ENCODE data around the gene SSH2. TPM values are rescaled to one million over a fixed set of nuclear protein-coding genes. Genes with fewer than 3 reads are reported as not detected.

The SSH2 gene
- total RNA-seq, 2 donors from 2014 or later = 28.1 to 28.2 TPM

GRCh38 chr17:29846298-29846697, 83.7 kb downstream of the SSH2 start:
- Histone ChIP-seq H3K27ac (no peak overlapping the region), H3K36me3 (no peaks in the 10 kb centered on the region), H3K9me3 (no peaks in the 10 kb centered on the region), H3K4me1 (no peaks in the 10 kb centered on the region), H3K4me3 (no peak overlapping the region), H3K27me3 (no peaks in the 10 kb centered on the region), H3K9ac (ENCODE audit: low read depth in 2 of 2, low read length in 2 of 2) (no peak overlapping the region)
- intact Hi-C loops (cut with DNase I) = no loop called here
- TF ChIP-seq CTCF (IDR thresholded peaks at IDR 0.05) = no peak
- no peak for DNase-seq

GRCh38 chr17:29844339-29845048, 85.5 kb downstream of the SSH2 start:
- no peak overlapping the region for H3K4me3 ChIP-seq
- H3K9ac ChIP-seq (ENCODE audit: low read depth in 2 of 2, low read length in 2 of 2) = no peak overlapping the region
- H3K27ac ChIP-seq = no peak overlapping the region
- no peaks in the 10 kb centered on the region for H3K27me3 ChIP-seq
- H3K4me1 ChIP-seq = no peaks in the 10 kb centered on the region
- no peaks in the 10 kb centered on the region for H3K9me3 ChIP-seq
- DNase-seq = no peak
- intact Hi-C loops (cut with DNase I) = no loop called here
- no peaks in the 10 kb centered on the region for H3K36me3 ChIP-seq
- no peak for TF ChIP-seq CTCF (IDR thresholded peaks at IDR 0.05)

GRCh38 chr17:29840884-29841283, 89.1 kb downstream of the SSH2 start:
- no peak for DNase-seq
- H3K36me3 ChIP-seq = no peaks in the 10 kb centered on the region
- peaks cover 2% of the 10 kb centered on the region for H3K4me1 ChIP-seq
- H3K9ac ChIP-seq (ENCODE audit: low read depth in 2 of 2, low read length in 2 of 2) = no peak overlapping the region
- intact Hi-C loops (cut with DNase I) = no loop called here
- TF ChIP-seq CTCF (IDR thresholded peaks at IDR 0.05) = no peak
- no peak overlapping the region for H3K4me3 ChIP-seq
- peak overlapping the region; percentile 25 for H3K27ac ChIP-seq
- H3K27me3 ChIP-seq = no peaks in the 10 kb centered on the region
- H3K9me3 ChIP-seq = no peaks in the 10 kb centered on the region

- no peak for DNase-seq
- H3K4me3 ChIP-seq = no peak overlapping the region
- H3K9ac ChIP-seq (ENCODE audit: low read depth in 2 of 2, low read length in 2 of 2) = no peak overlapping the region
- H3K36me3 ChIP-seq = no peaks in the 10 kb centered on the region
- H3K9me3 ChIP-seq = no peaks in the 10 kb centered on the region
- TF ChIP-seq CTCF (IDR thresholded peaks at IDR 0.05) = no peak
- H3K27me3 ChIP-seq = no peaks in the 10 kb centered on the region
- intact Hi-C loops (cut with DNase I) = no loop called here
- no peak overlapping the region for H3K27ac ChIP-seq
- peaks cover 5% of the 10 kb centered on the region for H3K4me1 ChIP-seq
Measured at GRCh38 chr17:29839656-29840055, 90.4 kb downstream of the SSH2 start.

GRCh38 chr17:29838961-29839360, 91.1 kb downstream of the SSH2 start:
- no peak for TF ChIP-seq CTCF (IDR thresholded peaks at IDR 0.05)
- no peaks in the 10 kb centered on the region for H3K27me3 ChIP-seq
- peaks cover 5% of the 10 kb centered on the region for H3K4me1 ChIP-seq
- no peak overlapping the region for H3K27ac ChIP-seq
- no peak overlapping the region for H3K9ac ChIP-seq (ENCODE audit: low read depth in 2 of 2, low read length in 2 of 2)
- intact Hi-C loops (cut with DNase I) = no loop called here
- no peaks in the 10 kb centered on the region for H3K36me3 ChIP-seq
- no peak overlapping the region for H3K4me3 ChIP-seq
- H3K9me3 ChIP-seq = no peaks in the 10 kb centered on the region
- DNase-seq = no peak
